ENCODE measurements around the gene ADAMTS2. TPM values are rescaled to one million over a fixed set of nuclear protein-coding genes. Genes with fewer than 3 reads are reported as not detected.

ADAMTS2 gene
- total and polyA plus RNA-seq, 3 donors from 2014 or later = 10.9 to 19.8 (median 13.6) TPM

DNA sequence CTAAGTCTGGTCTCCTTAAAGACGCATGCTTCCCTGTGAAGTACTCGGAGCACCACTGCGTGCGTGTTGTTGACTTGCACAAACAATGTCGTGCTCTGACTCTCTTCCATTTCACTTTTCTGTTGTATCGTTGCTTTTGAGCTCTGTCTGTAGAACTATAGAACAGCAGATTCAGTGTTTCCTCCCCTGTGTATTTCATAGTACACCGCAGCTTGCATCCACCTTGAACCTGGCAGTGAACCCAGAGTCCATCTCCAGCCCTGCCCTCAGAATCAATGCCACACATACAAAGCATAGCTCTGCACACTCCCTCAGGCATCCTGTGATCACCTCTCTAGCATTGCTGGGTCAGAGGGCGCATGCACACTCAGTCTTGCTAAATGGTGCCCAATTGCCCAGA is 37.2 kb upstream of the ADAMTS2 start:
- WGBS, 2 donors = 88 to 93% methylated on average over 8 of the region's 8 CpGs
- no peak for DNase-seq
- H3K27me3 ChIP-seq = no peaks in the 10 kb centered on the region
- intact Hi-C loops (cut with DNase I; ENCODE audit: low total_unique reads) = no loop called here
- no peaks in the 10 kb centered on the region for H3K9me3 ChIP-seq
- TF ChIP-seq POLR2A (IDR thresholded peaks at IDR 0.05) = no peak
- TF ChIP-seq, protein P1, sequence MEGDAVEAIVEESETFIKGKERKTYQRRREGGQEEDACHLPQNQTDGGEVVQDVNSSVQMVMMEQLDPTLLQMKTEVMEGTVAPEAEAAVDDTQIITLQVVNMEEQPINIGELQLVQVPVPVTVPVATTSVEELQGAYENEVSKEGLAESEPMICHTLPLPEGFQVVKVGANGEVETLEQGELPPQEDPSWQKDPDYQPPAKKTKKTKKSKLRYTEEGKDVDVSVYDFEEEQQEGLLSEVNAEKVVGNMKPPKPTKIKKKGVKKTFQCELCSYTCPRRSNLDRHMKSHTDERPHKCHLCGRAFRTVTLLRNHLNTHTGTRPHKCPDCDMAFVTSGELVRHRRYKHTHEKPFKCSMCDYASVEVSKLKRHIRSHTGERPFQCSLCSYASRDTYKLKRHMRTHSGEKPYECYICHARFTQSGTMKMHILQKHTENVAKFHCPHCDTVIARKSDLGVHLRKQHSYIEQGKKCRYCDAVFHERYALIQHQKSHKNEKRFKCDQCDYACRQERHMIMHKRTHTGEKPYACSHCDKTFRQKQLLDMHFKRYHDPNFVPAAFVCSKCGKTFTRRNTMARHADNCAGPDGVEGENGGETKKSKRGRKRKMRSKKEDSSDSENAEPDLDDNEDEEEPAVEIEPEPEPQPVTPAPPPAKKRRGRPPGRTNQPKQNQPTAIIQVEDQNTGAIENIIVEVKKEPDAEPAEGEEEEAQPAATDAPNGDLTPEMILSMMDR (IDR thresholded peaks at IDR 0.05) = no peak
- no peaks in the 10 kb centered on the region for H3K36me3 ChIP-seq (ENCODE audit: low read depth, missing control alignments)
- H3K27ac ChIP-seq = no peak overlapping the region
- peaks cover 4% of the 10 kb centered on the region for H3K4me1 ChIP-seq
- H3K4me3 ChIP-seq = no peak overlapping the region

DNA sequence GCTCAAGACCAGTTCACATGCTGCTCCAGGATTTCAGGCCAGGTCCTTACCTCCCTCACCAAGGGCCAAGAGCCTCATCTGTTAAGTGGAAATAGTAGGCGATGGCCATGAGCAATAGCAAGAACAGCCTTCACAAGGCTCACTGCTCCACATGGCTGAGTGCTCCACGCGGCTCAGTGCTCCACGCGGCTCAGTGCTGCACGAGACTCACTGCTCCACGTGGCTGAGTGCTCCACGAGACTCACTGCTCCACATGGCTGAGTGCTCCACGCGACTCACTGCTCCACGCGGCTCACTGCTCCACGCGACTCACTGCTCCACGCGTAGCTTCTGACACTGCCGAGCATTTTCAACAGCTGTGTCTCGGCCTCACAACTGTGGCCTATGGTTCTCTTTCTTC is 36.4 kb upstream of the ADAMTS2 start:
- no peak for DNase-seq
- Histone ChIP-seq H3K4me1 (peaks cover 4% of the 10 kb centered on the region), H3K27ac (no peak overlapping the region), H3K4me3 (no peak overlapping the region), H3K9me3 (no peaks in the 10 kb centered on the region), H3K36me3 (ENCODE audit: low read depth, missing control alignments) (no peaks in the 10 kb centered on the region), H3K27me3 (no peaks in the 10 kb centered on the region)
- WGBS, 2 donors = 93 to 94% methylated on average over 8 to 18 of the region's 18 CpGs
- intact Hi-C loops (cut with DNase I; ENCODE audit: low total_unique reads) = no loop called here
- no peak for TF ChIP-seq POLR2A (IDR thresholded peaks at IDR 0.05)
- TF ChIP-seq, protein P1 (IDR thresholded peaks at IDR 0.05) = no peak

GRCh38 chr5:179380211-179381035 is 35.2 kb upstream of the ADAMTS2 start:
- 89 to 93% methylated on average over 17 to 28 of the region's 28 CpGs for WGBS, 2 donors

GRCh38 chr5:179379321-179379890 is 34.1 kb upstream of the ADAMTS2 start:
- no peak for DNase-seq
- H3K27me3 ChIP-seq = no peaks in the 10 kb centered on the region
- H3K4me3 ChIP-seq = no peak overlapping the region
- TF ChIP-seq POLR2A (IDR thresholded peaks at IDR 0.05) = no peak
- TF ChIP-seq, protein P1 (IDR thresholded peaks at IDR 0.05) = no peak
- no peak overlapping the region for H3K27ac ChIP-seq
- H3K36me3 ChIP-seq (ENCODE audit: low read depth, missing control alignments) = no peaks in the 10 kb centered on the region
- intact Hi-C loops (cut with DNase I; ENCODE audit: low total_unique reads) = no loop called here
- WGBS, 2 donors = 86 to 89% methylated on average over 8 to 9 of the region's 9 CpGs
- H3K4me1 ChIP-seq = peaks cover 4% of the 10 kb centered on the region
- H3K9me3 ChIP-seq = no peaks in the 10 kb centered on the region

More at GRCh38 chr5:179380211-179381035, 35.2 kb upstream of the ADAMTS2 start:
- DNase-seq = no peak
- Histone ChIP-seq H3K27me3 (no peaks in the 10 kb centered on the region), H3K4me3 (no peak overlapping the region), H3K36me3 (ENCODE audit: low read depth, missing control alignments) (no peaks in the 10 kb centered on the region), H3K27ac (no peak overlapping the region), H3K9me3 (no peaks in the 10 kb centered on the region), H3K4me1 (peaks cover 4% of the 10 kb centered on the region)
- intact Hi-C loops (cut with DNase I; ENCODE audit: low total_unique reads) = no loop called here
- TF ChIP-seq POLR2A (IDR thresholded peaks at IDR 0.05) = no peak
- TF ChIP-seq, protein P1 (IDR thresholded peaks at IDR 0.05) = no peak
